K562 (cell line): ENCODE measurements around the gene ZNF410. TPM values are rescaled to one million over a fixed set of nuclear protein-coding genes. Genes with fewer than 3 reads are reported as not detected.

Source experiments
- CREB3 ChIP-seq: fragments of 450-650 bp; conservative IDR thresholded peaks from 2 replicates; pipeline ENCODE4 v1.6.1; 2016; ENCODE audit warnings: missing genetic modification characterization, low read depth, mild to moderate bottlenecking, missing compliant biosample characterization, moderate library complexity
- ELF1 ChIP-seq: fragments of 200-800 bp; sonication (Bioruptor generic); IDR thresholded peaks from 2 replicates; pipeline ENCODE4 v1.6.1; 2016; ENCODE audit warnings: missing genetic modification characterization, missing compliant biosample characterization
- ERF ChIP-seq: fragments of 450-650 bp; formaldehyde crosslinking; IDR thresholded peaks from 2 replicates; pipeline ENCODE4 v1.4.0; 2020; ENCODE audit warnings: mild to moderate bottlenecking, mixed read lengths
- HIVEP1 ChIP-seq: fragments of 250-450 bp; sonication (Bioruptor Pico); IDR thresholded peaks from 2 replicates; pipeline ENCODE4 v1.4.0; 2020; ENCODE audit warnings: mild to moderate bottlenecking
- HNRNPK ChIP-seq: fragments of 200-400 bp; formaldehyde crosslinking; IDR thresholded peaks from one replicate; pipeline ENCODE4 v1.6.1; 2018; ENCODE audit warnings: mild to moderate bottlenecking, low read depth, low read length; ENCODE audit not compliant: poor library complexity, severe bottlenecking
- MEIS2 ChIP-seq: fragments of 450-650 bp; IDR thresholded peaks from 2 replicates; pipeline ENCODE4 v1.6.1; 2014; ENCODE audit warnings: mild to moderate bottlenecking; ENCODE audit not compliant: partially characterized antibody
- MTA1 ChIP-seq: fragments of 450-650 bp; IDR thresholded peaks from 2 replicates; pipeline ENCODE4 v1.6.1; 2017; ENCODE audit warnings: borderline replicate concordance
- NR2C1 ChIP-seq, 2 experiments: fragments of 450-650 bp; IDR thresholded peaks; 2 replicates each; pipeline ENCODE4 v1.6.1; 2017; ENCODE audit warnings: mild to moderate bottlenecking in 2 of 2, antibody characterized with exemption in 1 of 2, inconsistent platforms in 1 of 2, missing compliant biosample characterization in 1 of 2, missing genetic modification characterization in 1 of 2
- POLR2B ChIP-seq: fragments of 450-650 bp; IDR thresholded peaks from 2 replicates; pipeline ENCODE4 v1.6.1; 2018; ENCODE audit warnings: low read depth; ENCODE audit not compliant: partially characterized antibody
- SMAD4 ChIP-seq: fragments of 250-450 bp; sonication (Bioruptor Pico); conservative IDR thresholded peaks from 2 replicates; pipeline ENCODE4 v1.8.0; 2021; ENCODE audit warnings: inconsistent platforms, mild to moderate bottlenecking, moderate library complexity
- SP1 ChIP-seq: sonication (generic); formaldehyde crosslinking; IDR thresholded peaks from 2 replicates; pipeline ENCODE4 v1.8.1; 2022; ENCODE audit warnings: mild to moderate bottlenecking, missing genetic modification reagents
- TAF7 ChIP-seq: fragments of 450-650 bp; IDR thresholded peaks from 2 replicates; pipeline ENCODE4 v1.6.1; 2016; ENCODE audit warnings: missing genetic modification characterization, missing compliant biosample characterization
- TCF7 ChIP-seq: sonication (generic); IDR thresholded peaks from 2 replicates; pipeline ENCODE4 v1.6.1; 2016; ENCODE audit warnings: antibody characterized with exemption, borderline replicate concordance
- TEAD2 ChIP-seq: fragments of 450-650 bp; IDR thresholded peaks from 2 replicates; pipeline ENCODE4 v1.6.1; 2016; ENCODE audit warnings: missing genetic modification characterization, control low read depth, missing compliant biosample characterization
- ZBTB12 ChIP-seq: fragments of 250-450 bp; sonication (Bioruptor Pico); IDR thresholded peaks from 2 replicates; pipeline ENCODE4 v1.4.0; 2020
- ZNF324 ChIP-seq: fragments of 250-450 bp; sonication (Bioruptor Pico); IDR thresholded peaks from 2 replicates; pipeline ENCODE4 v1.4.0; 2020; ENCODE audit warnings: mild to moderate bottlenecking
- ZNF584 ChIP-seq: fragments of 200-800 bp; sonication (Bioruptor generic); IDR thresholded peaks from 2 replicates; pipeline ENCODE4 v1.6.1; 2016; ENCODE audit warnings: low read depth, mild to moderate bottlenecking, missing genetic modification characterization, missing compliant biosample characterization
- ZNF644 ChIP-seq: fragments of 200-800 bp; sonication (Bioruptor generic); IDR thresholded peaks from 2 replicates; pipeline ENCODE4 v1.6.1; 2016; ENCODE audit warnings: low read depth, missing genetic modification characterization, missing compliant biosample characterization
- ZNF79 ChIP-seq: fragments of 250-450 bp; sonication (Bioruptor Pico); IDR thresholded peaks from 2 replicates; pipeline ENCODE4 v1.4.0; 2020; ENCODE audit warnings: low read depth, mild to moderate bottlenecking, moderate library complexity
- polyA plus RNA-seq, 8 experiments: library from polyadenylated mRNA; depleted of rRNA in 4 of 8; stranded (reverse) in 5 of 8; unstranded in 3 of 8; fragments of >200 nt; fragmentation: Nextera tagmentation in 2 of 8; fragmentation: Illumina TruSeq in 1 of 8; extraction: Ambion mirVana in 2 of 8; extraction: Trizol in 1 of 8; gene quantifications; 2 replicates each; pipeline versions ENCODE4 v1.2.1 to v1.2.3, GENCODE V29; 2011 to 2014; ENCODE audit warnings: inconsistent platforms in 1 of 8, missing spikeins in 1 of 8
- total RNA-seq, 7 experiments: library from RNA; depleted of rRNA in 6 of 7; stranded (reverse); fragments of >200 nt in 6 of 7; fragmentation: Illumina TruSeq in 2 of 7; extraction: Trizol in 2 of 7; gene quantifications; 2 replicates each; pipeline versions ENCODE4 v1.2.1 to v1.2.3, GENCODE V29; 2011 to 2021; ENCODE audit warnings: low replicate concordance in 1 of 7
- TF ChIP-seq, protein P1 (sequence below): fragments of 450-650 bp; IDR thresholded peaks from 2 replicates; pipeline ENCODE4 v1.6.1; 2016; ENCODE audit warnings: antibody characterized with exemption
- TF ChIP-seq, protein P2 (sequence below): fragments of 250-450 bp; sonication (Bioruptor Pico); IDR thresholded peaks from 2 replicates; pipeline ENCODE4 v1.8.0; 2022; ENCODE audit warnings: inconsistent platforms, mild to moderate bottlenecking, moderate library complexity, borderline replicate concordance

Gene ZNF410
- total and polyA plus RNA-seq, 9 of the 15 experiments (the other 6 are each of a cell fraction or from before 2014, with no cell fraction given) = 20.5 to 64.8 (median 38.7) TPM

GRCh38 chr14:73949752-73950734 is 63.4 kb downstream of the ZNF410 start, which contains the start of the genes COQ6 and FAM161B (continued):
- TF ChIP-seq SP1 (CRISPR knock-in tag) (peak; percentile 48; the same call in 1 of the 2 replicates), HNRNPK (no peak), ERF (CRISPR knock-in tag) (no peak), MTA1 (peak; percentile 28; the same call in 1 of the 2 replicates), HIVEP1 (CRISPR knock-in tag) (no peak), CREB3 (tag) (no peak), ZNF324 (no peak), POLR2B (peak; percentile 82), TAF7 (peak; percentile 66; the same call in 1 of the 2 replicates), ZNF644 (tag) (no peak), TEAD2 (tag) (no peak), ZNF584 (CRISPR knock-in tag) (no peak), SMAD4 (CRISPR knock-in tag) (0 out of 2 replicates have a peak, but pooled peaks have one; percentile 47), TCF7 (no peak), ZNF79 (no peak), NR2C1 (IDR thresholded peaks at IDR 0.05) (peak; percentile 92), NR2C1 (tag; IDR thresholded peaks at IDR 0.05) (peak; percentile 93), ZBTB12 (CRISPR knock-in tag) (peak; percentile 65), MEIS2 (peak; percentile 48), ELF1 (peak; percentile 65; the same call in 1 of the 2 replicates)
- TF ChIP-seq, protein P1, sequence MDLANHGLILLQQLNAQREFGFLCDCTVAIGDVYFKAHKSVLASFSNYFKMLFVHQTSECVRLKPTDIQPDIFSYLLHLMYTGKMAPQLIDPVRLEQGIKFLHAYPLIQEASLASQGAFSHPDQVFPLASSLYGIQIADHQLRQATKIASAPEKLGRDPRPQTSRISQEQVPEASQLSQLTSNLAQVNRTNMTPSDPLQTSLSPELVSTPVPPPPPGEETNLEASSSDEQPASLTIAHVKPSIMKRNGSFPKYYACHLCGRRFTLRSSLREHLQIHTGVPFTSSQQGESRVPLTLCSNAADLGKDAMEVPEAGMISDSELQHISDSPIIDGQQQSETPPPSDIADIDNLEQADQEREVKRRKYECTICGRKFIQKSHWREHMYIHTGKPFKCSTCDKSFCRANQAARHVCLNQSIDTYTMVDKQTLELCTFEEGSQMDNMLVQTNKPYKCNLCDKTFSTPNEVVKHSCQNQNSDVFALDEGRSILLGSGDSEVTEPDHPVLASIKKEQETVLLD = 0 out of 2 replicates have a peak, but pooled peaks have one; percentile 49
- TF ChIP-seq, protein P2, sequence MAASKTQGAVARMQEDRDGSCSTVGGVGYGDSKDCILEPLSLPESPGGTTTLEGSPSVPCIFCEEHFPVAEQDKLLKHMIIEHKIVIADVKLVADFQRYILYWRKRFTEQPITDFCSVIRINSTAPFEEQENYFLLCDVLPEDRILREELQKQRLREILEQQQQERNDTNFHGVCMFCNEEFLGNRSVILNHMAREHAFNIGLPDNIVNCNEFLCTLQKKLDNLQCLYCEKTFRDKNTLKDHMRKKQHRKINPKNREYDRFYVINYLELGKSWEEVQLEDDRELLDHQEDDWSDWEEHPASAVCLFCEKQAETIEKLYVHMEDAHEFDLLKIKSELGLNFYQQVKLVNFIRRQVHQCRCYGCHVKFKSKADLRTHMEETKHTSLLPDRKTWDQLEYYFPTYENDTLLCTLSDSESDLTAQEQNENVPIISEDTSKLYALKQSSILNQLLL (CRISPR knock-in tag) = no peak
